Measurements from ENCODE around the gene CCDC171.

CCDC171 gene

GRCh38 chr9:15552636-15553527 lies at the start of gene CCDC171:
Gene CCDC171, plus strand, starts transcription at chr9:15553043. Its CDS starts 11,046 bp downstream, at chr9:15564089.
- peak; percentile 97 for DNase-seq

DNA sequence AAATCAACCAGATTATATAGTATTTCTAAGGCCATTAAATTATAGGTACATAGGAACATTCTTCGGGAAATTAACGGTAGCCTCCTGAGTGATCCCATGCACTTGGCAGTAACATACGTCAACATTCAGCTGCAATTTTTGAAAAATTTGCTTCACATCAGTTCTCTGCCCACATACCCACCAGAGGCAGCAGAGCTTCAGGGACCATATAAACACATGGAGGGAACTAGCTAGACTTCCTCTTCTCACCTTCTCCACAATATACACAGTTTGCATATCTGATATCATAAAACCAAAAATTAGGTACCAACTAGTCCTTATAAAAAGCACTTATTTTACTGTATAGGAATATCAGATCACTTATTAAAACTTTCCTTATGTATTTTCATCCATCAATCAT lies 46.9 kb upstream of the CCDC171 start:
- DNase-seq: peak; percentile 47

- peak; percentile 67 for DNase-seq
Observed at GRCh38 chr9:15509931-15510788, 42.7 kb upstream of the CCDC171 start.

- DNase-seq: peak; percentile 93
Observed at GRCh38 chr9:15510789-15511575, 41.9 kb upstream of the CCDC171 start, which contains the start of gene PSIP1. Gene PSIP1, minus strand, starts transcription at chr9:15510970. Its CDS starts 782 bp downstream, at chr9:15510188.

GRCh38 chr9:15512204-15512603 lies 40.6 kb upstream of the CCDC171 start:
- peak; percentile 18 for DNase-seq

GRCh38 chr9:15512889-15513288 lies 40.0 kb upstream of the CCDC171 start:
- DNase-seq: peak; percentile 15

- DNase-seq: peak; percentile 74
Observed at GRCh38 chr9:15513335-15513734, 39.5 kb upstream of the CCDC171 start.

DNA sequence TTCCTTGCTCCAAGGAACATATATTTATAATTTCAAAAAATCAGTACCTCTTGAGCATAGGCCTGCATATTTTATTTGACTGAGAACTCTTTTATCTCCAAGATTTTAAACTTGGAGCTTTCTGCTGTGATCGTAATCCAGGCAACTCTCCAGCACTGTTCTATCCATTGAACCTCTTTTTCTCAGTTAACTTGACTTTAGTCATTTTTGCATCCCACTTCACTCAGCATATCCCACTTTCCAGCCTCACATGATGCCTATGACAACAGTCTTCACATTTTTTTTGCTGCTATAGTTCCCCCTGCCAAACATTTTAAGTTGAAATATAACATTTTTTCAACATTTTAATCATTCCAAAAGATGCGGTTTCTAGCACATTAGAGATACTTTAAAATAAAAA lies 33.0 kb upstream of the CCDC171 start:
- no peak for DNase-seq

- DNase-seq: no peak
Observed at GRCh38 chr9:15521254-15521653, 31.6 kb upstream of the CCDC171 start.

- DNase-seq: no peak
Observed at GRCh38 chr9:15522130-15522755, 30.6 kb upstream of the CCDC171 start.

DNA sequence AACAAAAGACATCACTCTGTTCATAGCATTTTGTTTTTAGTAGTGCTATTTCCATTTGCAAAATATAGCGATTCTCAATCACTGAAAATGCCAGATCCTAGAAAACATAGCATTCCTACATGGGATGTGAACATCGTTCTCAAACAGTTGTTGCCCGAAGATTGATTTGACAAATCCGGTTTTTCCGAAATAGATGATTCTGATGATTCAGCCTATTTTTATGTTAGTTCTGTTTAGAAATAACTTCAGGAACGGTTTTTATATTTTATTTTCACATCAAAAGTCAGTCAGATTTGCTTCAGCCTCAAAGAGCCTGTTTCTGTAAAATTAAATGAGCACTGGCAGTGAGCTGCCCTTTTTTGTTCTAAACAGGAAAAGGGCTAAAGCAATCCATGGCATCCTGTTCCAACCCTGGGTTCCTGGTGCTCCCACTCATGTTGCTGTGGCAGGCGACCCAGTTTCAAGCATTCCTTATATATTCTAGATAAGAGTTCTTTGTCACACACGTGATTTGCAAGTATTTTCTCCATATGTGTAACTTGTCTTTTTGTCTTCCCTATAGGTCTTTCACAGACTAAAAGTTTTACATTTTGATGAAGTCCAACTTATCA lies 27.9 kb upstream of the CCDC171 start:
- DNase-seq: no peak

DNA sequence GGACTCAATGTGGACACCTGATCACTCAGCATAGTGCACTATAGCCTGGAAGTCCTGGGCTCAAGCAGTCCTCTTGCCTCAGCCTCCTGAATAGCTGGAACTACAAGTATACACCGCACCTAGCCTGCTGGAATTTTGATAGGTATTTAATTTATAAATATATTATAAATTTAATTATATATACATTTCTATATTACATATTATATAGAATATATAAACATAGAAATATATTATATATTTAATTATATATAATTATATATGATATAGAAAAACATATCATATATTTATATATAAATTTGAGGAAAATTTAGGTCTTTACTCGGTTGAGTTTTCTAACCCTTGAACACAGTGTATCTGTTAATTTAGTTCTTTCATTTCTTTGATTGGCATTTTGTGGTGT lies 26.9 kb upstream of the CCDC171 start:
- no peak for DNase-seq

DNA sequence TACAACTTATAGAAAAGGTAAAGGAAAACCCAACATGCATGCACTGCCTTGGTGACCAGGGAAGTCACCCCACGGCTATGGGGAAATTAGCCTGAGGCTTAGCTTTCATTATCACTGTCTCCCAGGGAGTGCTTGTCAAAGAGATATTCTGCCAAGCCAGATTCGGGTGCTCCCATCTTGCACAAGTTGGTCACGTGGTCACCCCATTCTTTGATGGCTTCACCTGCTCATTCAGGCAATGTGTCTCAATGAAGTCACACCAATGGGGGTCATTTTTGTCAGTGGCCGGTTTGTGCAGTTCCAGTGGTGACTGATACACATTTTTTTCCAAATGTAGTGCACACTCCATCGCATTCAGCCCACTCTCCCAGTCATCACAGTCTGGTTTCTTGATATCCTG lies 25.8 kb upstream of the CCDC171 start:
- DNase-seq: peak; percentile 13

GRCh38 chr9:15529566-15530324 lies 23.1 kb upstream of the CCDC171 start:
- DNase-seq: no peak

GRCh38 chr9:15531380-15531779 lies 21.5 kb upstream of the CCDC171 start:
- no peak for DNase-seq

- no peak for DNase-seq
Observed at GRCh38 chr9:15541872-15542271, 11.0 kb upstream of the CCDC171 start.

GRCh38 chr9:15542624-15543023 lies 10.2 kb upstream of the CCDC171 start:
- DNase-seq: no peak

GRCh38 chr9:15543047-15543813 lies 9.6 kb upstream of the CCDC171 start:
- DNase-seq: peak; percentile 27

- DNase-seq: no peak
Observed at GRCh38 chr9:15549611-15550010, 3.2 kb upstream of the CCDC171 start.

- DNase-seq: no peak
Observed at GRCh38 chr9:15553528-15553898, 670 bp downstream of the CCDC171 start.
